HG03558 (cell line): Measurements from ENCODE around the gene PHF21A.

Experiments
- ATAC-seq: cut with Tn5 transposase; IDR thresholded peaks from one replicate; pipeline ENCODE4 v1.9.1; 2021; ENCODE audit warnings: moderate number of reproducible peaks; ENCODE audit not compliant: unreplicated experiment; ENCODE audit errors: extremely low read depth

PHF21A gene

DNA sequence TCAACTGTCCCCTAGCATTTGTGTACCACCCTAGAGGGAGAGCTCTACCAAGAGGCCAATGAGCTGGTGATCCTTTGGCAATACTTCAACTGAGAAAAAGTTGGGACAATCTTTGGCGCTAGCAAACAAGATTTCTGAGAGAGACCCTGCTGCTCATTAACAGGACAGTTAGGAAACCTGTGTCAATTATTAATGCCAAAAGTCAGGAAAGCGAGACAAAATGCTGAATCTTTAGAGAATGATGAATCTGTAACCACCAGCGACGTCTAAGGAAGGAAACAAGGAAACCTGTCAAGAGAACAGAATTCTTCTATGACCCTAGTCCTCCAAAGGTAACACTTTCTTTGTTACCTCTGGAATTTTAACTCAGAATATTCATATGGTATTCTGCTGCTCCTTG, 178.9 kb downstream of the PHF21A start:
- no peak for ATAC-seq

DNA sequence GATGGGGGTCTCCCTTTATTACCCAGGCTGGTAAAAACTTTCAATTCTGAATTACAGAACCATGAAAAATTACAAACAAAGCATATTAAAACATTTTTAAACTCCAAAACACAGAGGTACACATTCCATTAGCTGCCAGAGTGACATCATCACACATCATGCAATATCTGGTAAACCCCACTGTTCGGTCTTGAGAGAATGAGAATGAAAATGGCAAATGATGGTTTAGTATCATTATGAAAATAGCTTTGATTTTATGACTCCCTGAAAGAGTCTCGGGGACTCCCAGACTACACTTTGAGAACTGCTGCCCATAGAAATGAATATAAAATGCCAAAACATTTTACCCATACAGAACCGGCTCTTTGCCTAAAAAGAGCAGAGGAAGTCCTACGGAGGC, 180.0 kb downstream of the PHF21A start:
- ATAC-seq = no peak

DNA sequence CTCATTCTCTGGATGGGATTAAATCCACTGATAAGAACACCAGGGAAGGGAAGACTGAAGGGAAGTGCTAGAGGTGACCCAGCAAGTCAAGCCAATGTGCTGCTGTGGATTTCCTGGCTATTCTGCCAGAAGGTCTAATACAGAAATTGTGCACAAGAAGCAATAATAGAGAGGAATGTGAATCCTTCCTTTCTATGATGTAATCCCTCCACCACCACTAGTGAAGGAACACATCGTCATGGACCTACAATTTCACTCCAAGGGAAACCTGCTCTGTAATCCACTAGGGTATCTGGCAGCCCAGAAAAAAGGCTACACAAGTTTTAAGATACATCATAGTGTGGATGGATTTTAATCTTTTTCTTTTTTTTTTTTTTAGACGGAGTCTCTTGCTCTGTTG, 181.4 kb downstream of the PHF21A start:
- no peak for ATAC-seq

DNA sequence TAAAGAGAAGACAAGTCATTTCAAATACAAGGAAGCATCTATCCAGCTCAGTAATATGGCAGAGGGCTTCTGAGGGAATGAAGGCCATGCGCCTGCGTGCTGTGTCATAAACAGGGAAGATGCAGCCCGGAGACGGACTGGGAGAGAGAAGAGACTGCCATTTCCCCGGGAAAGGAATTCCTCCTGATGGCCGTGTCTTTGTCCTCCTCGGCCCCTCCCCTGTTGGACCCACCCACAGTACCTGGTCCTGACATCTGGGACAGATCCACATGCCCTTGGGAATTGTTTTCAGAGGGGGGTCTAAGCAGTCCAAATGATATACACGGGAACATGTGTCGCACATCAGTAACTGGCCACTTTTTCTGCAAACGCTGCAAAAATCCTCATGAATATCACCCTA, 183.3 kb downstream of the PHF21A start:
- ATAC-seq = no peak

DNA sequence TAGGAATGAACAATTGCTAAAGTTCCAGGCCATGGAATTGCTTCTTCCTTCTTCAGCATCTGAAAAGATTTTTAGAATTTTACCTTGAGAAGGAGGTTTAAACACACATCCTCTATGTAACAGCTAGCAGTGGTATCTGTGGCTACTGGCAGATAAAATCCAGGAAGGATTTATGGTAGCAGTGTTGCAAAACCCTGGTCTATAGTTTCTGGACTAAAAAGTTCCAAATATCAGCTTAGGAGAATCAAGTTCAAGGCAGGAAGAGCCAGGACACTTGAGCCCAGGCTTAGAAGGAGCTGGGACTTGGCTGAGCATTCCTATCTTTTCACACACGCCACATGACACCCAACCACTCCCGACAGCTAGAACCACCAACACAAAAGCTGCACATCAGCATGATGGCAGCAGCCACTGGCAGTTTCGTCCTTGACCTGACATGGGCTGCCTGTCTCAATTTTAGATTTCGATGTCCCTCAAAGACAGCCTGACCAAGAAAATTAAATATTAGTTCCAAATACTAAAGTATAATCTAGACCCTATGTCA, 184.7 kb downstream of the PHF21A start:
- no peak for ATAC-seq

DNA sequence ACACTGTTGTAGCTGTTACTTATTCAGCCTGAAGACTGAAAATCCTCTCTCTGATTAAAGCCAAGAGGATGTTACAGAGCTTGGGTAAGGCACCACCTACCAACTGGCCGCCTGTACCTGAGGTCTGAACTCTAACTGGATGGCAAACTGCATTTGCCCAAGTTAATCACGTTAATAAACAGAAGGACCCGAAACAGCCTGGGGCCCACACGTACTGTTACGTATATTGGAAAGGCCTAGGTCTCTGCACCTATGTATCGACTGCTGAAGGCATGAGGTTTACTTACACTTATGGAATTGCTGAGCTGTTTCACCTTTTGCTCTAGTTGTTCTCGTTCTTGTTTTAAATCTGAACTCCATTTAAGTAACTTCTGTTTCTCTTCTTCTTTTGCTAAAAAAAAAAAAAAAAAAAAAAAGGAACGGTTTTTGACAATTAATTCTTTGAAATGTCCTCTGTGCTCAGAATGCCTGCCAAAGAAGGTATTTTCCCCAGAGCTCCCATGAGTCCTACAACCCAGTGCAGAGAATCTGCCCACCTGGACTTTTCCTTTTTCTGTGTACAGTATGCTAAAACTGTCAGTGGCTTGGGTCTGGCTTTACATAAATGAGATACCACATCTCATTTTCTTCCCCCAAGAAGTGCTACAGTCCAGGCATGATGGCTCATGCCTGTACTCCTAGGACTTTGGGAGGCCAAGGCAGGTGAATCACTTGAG, 185.7 kb downstream of the PHF21A start:
- no peak for ATAC-seq

DNA sequence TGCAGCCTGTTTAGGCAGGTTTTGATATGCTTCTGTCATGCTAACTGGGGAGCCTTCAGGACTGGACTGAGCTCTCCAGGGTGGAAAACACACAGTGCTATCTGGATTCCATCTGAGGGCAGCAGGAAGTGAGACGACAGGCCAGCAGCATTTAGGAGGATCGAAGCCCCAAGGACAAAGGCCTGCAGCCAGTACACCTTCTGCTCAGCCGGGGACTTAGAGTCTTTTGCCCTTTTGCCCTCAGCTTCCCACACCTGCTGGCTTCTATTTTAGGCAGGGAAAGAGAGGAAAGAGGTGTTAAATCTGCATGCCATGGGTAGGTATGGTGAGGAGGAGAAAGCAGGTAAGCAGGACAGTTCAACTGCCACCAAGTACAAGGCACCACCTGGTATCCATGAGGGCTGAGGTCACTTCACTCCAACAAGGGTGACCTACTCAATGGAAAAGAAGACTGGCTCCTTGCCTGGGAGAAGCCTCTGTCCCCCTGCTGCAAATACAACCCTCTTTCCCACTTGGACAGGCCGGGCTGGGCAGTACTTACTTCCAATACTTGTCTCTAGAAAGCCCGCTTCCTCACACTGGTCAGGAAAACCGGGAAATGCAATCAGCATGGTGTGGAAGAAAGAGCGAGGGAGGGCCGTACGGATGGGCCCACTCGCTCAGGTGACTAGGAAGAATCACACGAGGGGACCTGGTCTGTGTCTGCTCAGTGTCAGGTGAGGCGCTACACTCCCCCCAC, 186.5 kb downstream of the PHF21A start:
- no peak for ATAC-seq

DNA sequence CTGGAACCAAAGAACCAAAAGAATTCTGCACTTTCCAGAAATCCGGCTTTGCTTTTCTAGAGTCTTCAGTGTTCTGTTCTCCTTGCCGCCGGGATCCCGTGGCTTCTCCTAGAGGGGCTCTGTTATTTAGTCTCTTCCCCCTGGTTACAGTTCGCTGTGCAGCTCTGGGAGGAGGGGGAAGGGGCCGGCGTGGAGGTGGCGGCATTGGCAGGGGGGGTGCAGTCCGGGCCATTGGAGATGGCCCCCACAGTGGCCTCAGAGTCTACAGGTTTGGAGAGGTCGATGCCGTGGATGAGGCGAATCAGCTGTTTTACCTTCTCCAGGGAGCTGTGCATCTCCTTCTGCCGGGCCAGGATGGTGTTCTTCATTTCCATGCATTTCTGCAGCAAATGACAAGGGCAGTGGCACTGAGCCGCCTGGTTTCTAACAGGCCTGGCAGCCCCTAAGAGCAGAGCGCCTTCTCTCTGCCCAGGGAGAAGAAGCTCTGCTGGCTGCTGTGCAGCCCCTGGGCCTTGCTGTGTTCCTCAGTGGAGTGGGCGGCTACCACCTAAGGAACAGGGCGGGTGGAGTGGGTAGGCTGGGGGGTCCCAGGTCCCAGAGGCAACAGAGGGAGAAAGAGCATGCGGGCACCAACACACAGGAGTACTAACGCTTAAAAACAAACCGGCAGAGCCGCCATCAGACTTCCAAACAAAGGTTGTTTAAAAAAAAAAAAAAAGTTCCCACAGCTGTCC, 187.2 kb downstream of the PHF21A start:
- no peak for ATAC-seq

DNA sequence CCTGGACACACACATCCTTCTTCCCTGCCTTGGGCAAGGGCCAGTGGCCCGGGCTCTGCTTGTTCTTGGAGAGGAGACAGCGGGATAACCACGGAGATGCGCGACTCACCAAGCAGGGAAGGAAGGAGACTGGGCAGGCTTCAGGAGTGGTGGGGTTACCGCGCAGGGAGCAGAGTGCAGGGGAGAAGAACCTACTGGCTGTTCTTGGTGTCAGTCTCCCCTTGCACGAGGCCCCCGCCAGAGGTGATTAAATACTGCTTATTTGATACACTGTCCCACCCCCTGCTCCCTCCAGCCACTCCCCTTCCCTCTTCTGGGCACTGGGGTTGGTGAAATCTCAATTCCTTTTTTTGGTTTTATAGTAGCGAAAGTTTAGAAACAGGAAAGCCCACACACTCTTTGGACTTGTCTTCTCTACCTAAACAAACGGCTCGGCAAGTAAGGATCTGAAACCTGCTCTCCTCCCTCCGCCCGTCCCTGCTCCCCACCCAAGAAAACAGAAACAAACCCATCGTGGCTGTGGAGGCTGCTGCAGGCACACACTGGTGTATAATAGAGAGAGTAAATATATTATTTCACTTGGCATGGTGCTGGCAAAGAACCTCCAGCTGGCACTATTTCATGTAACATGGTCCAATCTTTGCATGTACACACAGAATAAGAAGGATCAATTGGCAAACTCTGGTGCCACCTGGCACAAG, 188.0 kb downstream of the PHF21A start:
- no peak for ATAC-seq

DNA sequence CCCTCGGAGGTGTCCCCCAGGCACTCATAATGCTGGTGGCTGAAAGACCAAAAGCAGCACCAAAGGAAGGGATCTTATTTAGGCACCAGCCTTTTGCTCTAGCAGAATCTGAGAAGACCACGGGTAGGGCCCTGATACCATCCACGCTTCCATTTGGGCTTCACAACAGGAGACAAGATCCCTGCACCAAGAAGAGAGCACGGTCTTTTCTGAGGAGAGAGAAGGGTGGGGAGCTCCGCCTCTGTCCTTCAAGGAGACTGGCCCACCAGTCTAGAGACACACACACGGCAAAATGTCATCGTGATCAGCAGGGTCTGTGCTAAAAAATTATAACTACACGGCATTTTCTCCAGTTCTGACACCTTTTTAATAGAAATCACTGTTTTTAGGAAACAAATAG, 189.0 kb downstream of the PHF21A start:
- no peak for ATAC-seq

DNA sequence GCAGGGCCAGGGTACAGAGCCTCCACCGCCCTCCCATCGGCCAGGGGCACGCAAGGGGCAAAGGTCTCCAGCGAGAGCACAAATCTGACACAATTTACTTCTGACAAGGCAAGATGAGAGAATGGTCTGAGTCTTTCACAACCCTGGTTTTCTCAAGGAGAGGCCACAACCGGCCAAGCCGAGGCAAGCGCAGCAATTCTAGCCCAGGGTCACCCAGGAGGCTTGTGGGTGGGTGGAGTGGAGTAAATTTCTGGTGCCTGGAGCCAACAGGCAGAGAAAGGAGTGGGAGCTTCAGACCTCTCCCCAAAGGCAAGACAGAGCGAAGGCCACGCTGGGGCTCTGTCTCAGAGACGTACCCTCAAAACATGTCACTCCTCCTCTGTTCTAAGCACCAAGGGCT, 189.5 kb downstream of the PHF21A start:
- no peak for ATAC-seq

DNA sequence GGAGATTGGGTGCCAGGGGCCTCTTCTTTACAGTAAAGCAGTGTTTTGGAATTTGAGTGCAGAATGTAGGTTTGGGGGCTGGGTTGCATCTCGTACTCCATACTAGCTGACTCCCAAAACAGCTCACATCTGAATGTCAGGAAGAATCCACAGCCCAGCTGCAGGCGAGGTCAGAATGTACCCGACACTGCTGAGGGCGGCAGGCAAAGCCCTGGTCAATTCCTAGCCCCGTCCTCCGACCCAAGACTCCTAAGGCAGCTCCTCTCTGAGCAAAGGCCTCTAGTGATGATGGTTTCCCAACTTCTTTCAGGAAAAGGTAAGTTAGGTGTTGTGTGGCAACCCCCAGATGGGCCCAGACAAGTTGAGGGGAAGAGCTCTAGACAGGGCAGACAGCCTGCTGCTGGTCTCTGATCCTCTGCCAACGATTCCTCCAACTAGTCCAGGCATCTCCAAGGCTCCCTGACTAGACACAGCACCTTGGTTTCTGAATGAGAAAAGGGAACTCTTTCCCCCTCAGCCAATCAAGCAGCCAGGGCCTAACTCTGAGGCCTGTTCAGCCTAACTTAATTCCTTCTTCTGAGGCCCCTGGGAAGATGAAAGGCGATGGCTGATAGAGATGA, 190.2 kb downstream of the PHF21A start:
- ATAC-seq = no peak

DNA sequence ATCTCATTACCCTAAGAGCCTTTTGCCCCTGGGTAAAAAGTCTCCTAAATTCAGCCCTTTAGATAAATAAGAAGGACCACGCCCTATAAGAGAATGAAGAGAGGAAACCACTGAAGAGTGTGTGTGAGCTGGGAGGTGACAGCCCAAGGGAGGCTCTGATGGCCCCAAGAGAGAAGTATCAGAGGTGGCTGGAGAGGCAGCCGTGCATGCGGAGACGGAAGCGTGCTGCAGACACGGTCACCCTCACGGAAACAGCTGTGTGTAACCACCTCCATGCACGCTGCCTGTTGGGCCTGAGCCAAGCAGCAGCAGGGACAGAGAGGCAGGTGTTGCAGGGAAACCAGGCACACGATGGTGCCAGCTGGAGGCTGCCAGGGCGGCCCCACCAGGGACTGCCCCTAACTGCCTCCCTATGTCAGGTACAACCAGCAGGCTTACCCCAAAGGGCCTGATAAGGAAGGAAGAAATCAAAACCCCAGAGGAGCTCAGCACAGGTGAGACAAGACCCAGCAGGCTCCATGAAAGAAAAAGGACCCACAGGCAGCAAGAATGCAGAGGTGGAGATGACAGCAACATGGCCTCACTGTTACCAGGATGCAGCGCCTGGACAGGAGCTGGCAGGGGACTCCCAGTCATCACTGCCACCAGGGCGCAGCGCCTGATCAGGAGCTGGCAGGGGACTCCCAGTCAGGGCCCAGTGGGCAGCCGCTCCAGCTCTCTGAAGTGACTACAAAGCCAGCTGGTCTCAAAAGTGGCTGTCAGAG, 191.0 kb downstream of the PHF21A start:
- peak; percentile 74 for ATAC-seq

DNA sequence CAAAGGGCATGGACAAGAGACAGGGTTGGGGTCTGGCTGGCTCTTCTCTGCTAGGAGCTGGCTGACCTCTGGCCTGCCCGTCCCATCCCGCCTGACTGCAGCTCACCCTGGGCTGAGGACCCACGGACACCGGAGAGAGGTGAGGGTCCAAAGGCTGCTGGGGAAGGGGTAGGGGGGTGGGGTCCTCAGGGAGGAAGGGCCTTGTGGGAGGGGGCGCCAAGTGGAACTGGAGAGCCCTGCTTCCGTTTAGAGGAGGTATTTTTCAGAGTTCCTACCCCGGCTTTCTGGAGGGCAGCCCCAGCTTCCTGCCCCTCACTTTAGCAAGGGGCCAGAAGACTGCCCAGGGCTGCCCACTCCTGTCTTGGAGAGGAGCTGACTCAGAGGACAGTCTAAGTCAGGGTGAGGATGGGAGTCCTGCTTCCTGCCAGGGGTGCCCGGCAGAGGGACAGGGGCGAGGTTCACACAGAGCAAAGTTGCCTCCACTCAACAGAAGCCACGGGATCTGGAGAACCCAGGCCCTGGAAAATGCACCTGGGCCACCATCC, 191.7 kb downstream of the PHF21A start:
- ATAC-seq = no peak

DNA sequence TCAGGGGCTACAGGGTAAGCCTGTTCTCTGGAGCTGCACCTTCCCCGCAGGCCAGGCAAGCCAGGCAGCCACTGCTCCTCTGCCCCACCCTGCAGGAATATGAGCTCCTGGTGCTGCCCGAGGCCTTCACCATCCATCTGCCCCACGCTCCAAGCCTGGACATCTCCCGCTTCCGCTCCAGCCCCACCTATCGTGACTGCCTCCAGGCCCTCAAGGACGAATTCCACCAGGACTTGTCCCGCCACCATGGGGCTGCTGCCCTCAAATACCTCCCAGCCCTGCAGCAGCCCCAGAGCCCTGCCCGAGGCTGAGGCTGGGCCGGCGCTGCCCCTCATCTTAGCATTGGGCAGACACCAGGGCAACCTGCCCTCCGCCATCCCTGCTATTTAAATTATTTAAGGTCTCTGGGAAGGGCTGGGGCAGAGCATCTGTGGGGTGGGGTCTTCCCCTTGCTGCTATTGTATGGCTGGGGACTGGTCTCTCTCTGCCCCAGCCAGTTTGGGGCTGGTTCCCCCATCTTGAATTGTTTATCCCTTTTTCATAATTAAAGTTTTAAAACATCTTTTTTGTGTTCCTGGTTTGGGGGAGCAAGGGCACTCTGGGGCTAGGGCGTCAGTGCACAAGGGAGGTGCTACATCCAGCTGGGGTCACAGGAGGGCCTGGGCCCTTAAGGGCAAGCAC, 192.6 kb downstream of the PHF21A start:
- no peak for ATAC-seq

DNA sequence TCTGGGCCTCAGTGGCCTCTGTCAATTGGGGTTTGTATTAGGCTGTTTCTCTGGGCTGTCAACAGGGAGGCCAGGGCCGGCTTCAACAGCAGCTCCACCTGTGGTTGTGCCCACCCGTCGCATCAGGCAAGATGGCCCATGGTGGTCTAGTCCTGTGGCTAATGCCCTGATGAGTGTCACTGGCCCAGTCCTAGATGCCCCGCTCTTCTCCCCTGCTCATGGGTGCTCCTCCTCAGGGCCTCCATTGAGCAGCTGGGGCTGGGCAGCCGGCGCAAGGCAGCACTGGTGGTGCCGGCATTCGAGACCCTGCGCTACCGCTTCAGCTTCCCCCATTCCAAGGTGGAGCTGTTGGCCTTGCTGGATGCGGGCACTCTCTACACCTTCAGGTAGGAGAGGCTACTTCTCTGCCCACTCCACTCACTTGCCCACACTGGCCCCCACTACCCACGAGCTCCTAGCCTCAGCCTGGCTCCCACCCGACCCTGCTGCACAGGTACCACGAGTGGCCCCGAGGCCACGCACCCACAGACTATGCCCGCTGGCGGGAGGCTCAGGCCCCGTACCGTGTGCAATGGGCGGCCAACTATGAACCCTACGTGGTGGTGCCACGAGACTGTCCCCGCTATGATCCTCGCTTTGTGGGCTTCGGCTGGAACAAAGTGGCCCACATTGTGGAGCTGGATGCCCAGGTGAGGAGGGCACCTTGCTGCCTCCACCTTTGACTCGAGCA, 193.4 kb downstream of the PHF21A start:
- ATAC-seq = no peak

DNA sequence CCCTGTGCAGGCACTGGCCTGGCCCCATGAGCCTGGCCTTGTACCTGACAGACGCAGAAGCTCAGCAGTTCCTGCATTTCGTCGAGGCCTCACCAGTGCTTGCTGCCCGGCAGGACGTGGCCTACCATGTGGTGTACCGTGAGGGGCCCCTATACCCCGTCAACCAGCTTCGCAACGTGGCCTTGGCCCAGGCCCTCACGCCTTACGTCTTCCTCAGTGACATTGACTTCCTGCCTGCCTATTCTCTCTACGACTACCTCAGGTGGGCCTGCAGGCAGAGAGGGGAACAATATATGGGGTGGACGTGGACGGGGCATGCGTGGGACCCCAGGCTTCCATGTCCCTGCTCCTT, 193.9 kb downstream of the PHF21A start:
- ATAC-seq = no peak
